NT2/D1 (cell line): ENCODE results near the gene MRPL14.
"Not testable (repeated sequence)": the region's sequence is repeated elsewhere in the genome, so short reads cannot be mapped to it uniquely, and the experiment has no call there.

Experiments used
- DNase-seq: peaks from one replicate; pipeline ENCODE4 v3.0.0-alpha.2; 2011; ENCODE audit warnings: low read depth, low spot score
- H3K27me3 ChIP-seq: 2 replicates; pipeline ENCODE4 v1.6.0; 2011; ENCODE audit warnings: mild to moderate bottlenecking; ENCODE audit not compliant: insufficient read length, insufficient read depth
- H3K36me3 ChIP-seq: 2 replicates; pipeline ENCODE4 v1.6.1; 2011; ENCODE audit warnings: mild to moderate bottlenecking, low read length, mixed read lengths; ENCODE audit not compliant: insufficient read depth, insufficient read length
- H3K4me1 ChIP-seq: 2 replicates; pipeline ENCODE4 v1.5.1; 2011; ENCODE audit not compliant: insufficient read depth, insufficient read length
- H3K4me3 ChIP-seq: 2 replicates; pipeline ENCODE4 v1.5.1; 2011; ENCODE audit warnings: low read depth; ENCODE audit not compliant: insufficient read length
- H3K9ac ChIP-seq: 2 replicates; pipeline ENCODE4 v1.6.0; 2011; ENCODE audit warnings: low read depth; ENCODE audit not compliant: insufficient read length
- H3K9me3 ChIP-seq: 2 replicates; pipeline ENCODE4 v1.5.1; 2011; ENCODE audit warnings: mild to moderate bottlenecking, low read length; ENCODE audit not compliant: insufficient read depth
- SUZ12 ChIP-seq: IDR thresholded peaks from 2 replicates; pipeline ENCODE4 v1.6.1; 2011; ENCODE audit not compliant: insufficient read length, insufficient read depth; ENCODE audit errors: extremely low read depth
- YY1 ChIP-seq: IDR thresholded peaks from 2 replicates; pipeline ENCODE4 v1.6.1; 2011; ENCODE audit not compliant: insufficient read length, insufficient read depth
- ZNF274 ChIP-seq: IDR thresholded peaks from 2 replicates; pipeline ENCODE4 v1.6.1; 2011; ENCODE audit warnings: mild to moderate bottlenecking, low read depth, low read length

The MRPL14 gene

DNA sequence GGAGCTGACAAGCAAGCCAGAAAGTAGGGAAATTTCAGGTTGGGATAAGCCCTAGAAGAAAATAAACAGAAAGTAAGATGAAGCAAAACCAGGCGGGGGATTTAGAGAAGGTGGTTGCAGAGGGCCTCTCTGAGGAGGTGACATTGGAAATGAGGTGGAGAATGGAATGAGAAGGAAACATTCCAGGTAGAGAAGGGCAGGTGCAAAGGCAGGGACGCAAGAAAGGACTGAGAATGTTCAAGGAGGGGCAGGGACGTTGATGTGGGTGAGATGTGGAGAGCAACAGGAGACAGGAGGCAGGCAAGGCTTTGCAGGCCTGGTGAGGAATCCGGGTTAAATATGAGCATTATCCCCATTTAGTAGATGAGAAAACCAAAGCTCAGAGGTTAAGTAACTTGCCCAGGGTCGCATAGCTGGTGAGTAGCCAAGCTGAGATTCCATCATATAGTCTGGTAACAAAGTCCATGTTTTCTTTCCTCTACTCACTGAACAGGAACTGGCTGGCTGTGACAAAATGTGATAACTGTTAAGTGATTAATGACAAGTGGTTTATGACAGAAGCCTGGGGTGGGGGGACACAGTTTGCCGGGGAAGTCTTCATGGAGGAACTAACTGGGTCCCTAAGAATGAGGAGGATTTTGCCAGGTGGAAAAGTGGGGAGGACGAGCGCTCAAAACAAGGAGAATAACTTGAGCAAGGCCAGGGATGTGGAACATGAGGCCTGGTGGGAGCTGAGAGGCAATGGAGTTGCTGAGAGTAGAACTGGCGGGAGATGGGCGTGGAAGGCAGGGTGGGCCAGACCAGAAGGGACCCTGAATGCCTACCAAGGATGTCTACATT, 32.6 kb downstream of the MRPL14 start:
- H3K4me1 ChIP-seq = no peaks in the 10 kb centered on the region
- TF ChIP-seq SUZ12 = no peak
- TF ChIP-seq ZNF274 = no peak
- TF ChIP-seq YY1 = no peak
- no peak overlapping the region for H3K9ac ChIP-seq
- H3K9me3 ChIP-seq = no peaks in the 10 kb centered on the region
- no peak for DNase-seq
- H3K4me3 ChIP-seq = no peak overlapping the region
- no peaks in the 10 kb centered on the region for H3K27me3 ChIP-seq
- peaks cover 51% of the 10 kb centered on the region for H3K36me3 ChIP-seq

DNA sequence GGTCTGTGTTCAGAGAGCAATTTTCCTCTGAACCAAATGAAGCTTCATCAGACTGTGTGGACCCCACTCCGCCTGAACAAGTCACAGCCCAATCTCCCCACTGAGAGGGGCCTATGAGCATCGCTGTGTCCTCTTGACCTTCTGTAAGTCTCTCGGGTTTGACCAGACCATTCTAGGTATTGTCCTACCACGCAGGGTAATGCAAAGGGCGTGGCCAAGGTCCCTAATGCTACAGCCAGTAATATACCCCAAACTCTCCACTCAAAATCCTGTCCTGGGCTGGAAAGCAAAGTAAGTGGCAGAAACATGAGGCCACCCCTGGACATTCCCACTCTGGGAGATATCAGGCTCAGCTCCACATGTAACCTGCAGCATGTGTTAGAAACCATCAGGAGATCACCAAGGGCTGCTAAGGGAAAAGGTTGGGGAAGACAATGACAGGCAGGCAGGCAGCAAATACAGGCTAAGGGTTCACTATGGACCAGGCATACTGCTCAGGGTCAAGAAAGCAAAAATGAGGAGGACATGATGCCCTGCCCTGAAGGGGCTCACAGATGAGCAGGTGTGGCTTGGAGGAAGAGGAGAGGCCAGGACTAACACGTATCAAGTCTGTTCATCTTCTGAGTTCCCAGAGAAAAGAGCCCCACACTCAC, 33.4 kb downstream of the MRPL14 start:
- no peak for TF ChIP-seq YY1
- TF ChIP-seq SUZ12 = no peak
- TF ChIP-seq ZNF274 = no peak
- no peaks in the 10 kb centered on the region for H3K9me3 ChIP-seq
- no peaks in the 10 kb centered on the region for H3K27me3 ChIP-seq
- H3K4me1 ChIP-seq = no peaks in the 10 kb centered on the region
- H3K36me3 ChIP-seq = peaks cover 53% of the 10 kb centered on the region
- H3K4me3 ChIP-seq = no peak overlapping the region
- no peak overlapping the region for H3K9ac ChIP-seq
- DNase-seq = no peak

DNA sequence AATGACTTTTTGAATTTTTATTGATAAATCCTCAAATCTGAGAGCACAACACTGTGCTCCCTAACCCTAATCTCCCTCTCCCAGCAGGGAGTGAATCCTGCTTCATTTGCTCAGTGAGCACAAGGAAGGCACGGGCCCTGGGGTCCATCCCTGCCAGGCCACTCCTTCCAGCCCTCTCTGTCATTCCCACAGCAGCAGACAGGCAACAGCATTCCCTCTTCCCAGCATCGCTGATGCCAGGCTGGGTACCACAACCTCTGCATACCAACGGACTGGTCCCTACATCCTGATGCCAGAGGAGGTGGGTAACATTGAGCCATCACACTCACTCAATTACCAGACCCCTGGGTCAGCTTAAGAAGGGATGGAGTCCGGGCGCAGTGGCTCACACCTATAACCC, 34.2 kb downstream of the MRPL14 start:
- H3K4me3 ChIP-seq = no peak overlapping the region
- H3K27me3 ChIP-seq = no peaks in the 10 kb centered on the region
- H3K9ac ChIP-seq = no peak overlapping the region
- no peak for TF ChIP-seq YY1
- no peaks in the 10 kb centered on the region for H3K9me3 ChIP-seq
- no peak for DNase-seq
- peaks cover 56% of the 10 kb centered on the region for H3K36me3 ChIP-seq
- H3K4me1 ChIP-seq = no peaks in the 10 kb centered on the region

DNA sequence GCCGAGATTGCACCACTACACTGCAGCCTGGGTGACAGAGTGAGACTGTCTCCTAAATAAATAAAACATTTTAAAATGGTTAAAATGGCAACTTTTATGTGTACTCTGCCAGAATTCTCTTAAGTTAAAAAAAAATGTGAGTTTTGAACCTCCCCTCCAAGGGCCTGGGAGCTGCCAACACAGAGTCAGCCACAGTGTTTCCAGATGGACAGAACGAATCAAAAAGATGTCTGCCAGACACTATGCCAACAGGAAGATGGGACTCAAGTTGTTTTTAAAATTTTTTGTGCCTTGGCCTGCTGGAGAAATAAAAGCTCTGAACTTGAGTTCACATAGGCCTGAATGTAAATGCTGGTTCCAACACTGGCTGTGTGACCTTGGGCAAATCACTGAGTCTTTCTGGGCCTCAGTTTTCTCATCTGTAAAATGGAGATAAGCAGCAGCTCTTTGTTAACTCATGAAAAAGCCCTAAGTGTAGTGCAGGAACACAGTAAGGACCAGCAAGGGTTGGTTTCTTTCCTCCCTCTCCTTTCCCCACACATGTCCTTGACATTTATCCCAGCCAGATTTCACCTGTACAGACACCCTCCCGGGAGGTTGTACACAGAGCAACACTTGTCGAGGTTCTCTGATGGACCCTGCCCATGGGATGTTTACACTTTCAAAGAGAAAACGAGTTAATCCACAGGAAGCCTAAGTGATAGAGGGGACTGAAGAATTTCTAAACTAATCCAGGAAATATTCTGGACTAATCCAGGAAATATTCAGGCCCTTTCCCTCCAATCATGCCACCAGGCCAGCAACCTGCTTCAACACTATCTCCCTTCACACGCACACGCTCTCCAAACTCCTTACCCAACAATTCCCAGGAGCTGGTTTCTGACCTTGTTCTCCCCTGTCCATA, 35.0 kb downstream of the MRPL14 start:
- no peaks in the 10 kb centered on the region for H3K4me1 ChIP-seq
- DNase-seq = no peak
- H3K9ac ChIP-seq = no peak overlapping the region
- TF ChIP-seq ZNF274 (no peak), YY1 (no peak), SUZ12 (no peak)
- no peak overlapping the region for H3K4me3 ChIP-seq
- peaks cover 54% of the 10 kb centered on the region for H3K36me3 ChIP-seq
- no peaks in the 10 kb centered on the region for H3K27me3 ChIP-seq
- no peaks in the 10 kb centered on the region for H3K9me3 ChIP-seq

DNA sequence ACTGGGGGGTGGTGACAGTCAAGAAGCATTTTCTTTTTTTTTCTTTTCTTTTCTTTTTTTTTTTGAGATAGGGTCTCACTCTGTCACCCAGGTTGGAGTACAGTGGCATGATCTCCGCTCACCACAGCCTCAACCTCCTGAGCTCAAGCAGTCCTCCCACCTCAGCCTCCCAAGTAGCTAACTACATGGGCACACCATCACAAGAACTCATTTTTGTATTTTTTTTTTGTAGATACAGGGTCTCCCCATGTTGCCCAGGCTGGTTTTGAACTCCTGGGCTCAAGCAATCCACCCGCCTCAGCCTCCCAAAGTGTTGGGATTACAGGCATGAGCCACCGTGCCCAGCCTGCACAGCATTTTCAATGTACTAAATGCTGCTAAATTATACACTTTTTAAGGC, 35.9 kb downstream of the MRPL14 start:
- H3K4me1 ChIP-seq, H3K9ac ChIP-seq, DNase-seq, H3K4me3 ChIP-seq, H3K27me3 ChIP-seq, H3K9me3 ChIP-seq: not testable (repeated sequence)
- peaks cover 48% of the 10 kb centered on the region for H3K36me3 ChIP-seq

DNA sequence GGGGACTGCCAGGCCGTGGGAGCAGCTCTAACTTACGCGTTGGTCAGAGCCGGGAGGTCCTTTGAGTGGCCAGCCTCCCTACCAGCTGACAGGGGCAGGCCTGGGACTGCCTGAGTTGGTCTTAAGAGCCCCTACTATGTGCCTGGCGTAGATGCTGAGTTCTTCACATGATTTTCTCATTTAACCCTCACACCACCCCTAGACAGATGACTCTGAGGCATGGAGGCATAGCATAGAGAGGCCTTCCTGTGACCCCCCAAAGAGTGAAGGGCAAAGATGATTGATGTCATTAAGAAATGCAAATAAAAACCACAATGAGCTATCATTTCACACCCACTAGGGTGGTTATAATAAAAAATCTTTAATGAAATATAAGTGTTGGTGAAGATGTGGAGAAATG, 36.8 kb downstream of the MRPL14 start:
- Histone ChIP-seq H3K9me3 (no peaks in the 10 kb centered on the region), H3K4me1 (no peaks in the 10 kb centered on the region), H3K9ac (no peak overlapping the region), H3K4me3 (no peak overlapping the region), H3K36me3 (peaks cover 48% of the 10 kb centered on the region), H3K27me3 (no peaks in the 10 kb centered on the region)
- TF ChIP-seq ZNF274 (no peak), YY1 (no peak), SUZ12 (no peak)
- no peak for DNase-seq
